LoVo (cell line): Measurements from ENCODE around the gene PHKA2.
"Not testable (repeated sequence)": the region's sequence is repeated elsewhere in the genome, so short reads cannot be mapped to it uniquely, and the experiment has no call there.

ENCODE experiments used
- DNase-seq: peaks from one replicate; pipeline ENCODE4 v3.0.0-alpha.2; 2016; ENCODE audit warnings: low spot score

PHKA2 gene, protein sequence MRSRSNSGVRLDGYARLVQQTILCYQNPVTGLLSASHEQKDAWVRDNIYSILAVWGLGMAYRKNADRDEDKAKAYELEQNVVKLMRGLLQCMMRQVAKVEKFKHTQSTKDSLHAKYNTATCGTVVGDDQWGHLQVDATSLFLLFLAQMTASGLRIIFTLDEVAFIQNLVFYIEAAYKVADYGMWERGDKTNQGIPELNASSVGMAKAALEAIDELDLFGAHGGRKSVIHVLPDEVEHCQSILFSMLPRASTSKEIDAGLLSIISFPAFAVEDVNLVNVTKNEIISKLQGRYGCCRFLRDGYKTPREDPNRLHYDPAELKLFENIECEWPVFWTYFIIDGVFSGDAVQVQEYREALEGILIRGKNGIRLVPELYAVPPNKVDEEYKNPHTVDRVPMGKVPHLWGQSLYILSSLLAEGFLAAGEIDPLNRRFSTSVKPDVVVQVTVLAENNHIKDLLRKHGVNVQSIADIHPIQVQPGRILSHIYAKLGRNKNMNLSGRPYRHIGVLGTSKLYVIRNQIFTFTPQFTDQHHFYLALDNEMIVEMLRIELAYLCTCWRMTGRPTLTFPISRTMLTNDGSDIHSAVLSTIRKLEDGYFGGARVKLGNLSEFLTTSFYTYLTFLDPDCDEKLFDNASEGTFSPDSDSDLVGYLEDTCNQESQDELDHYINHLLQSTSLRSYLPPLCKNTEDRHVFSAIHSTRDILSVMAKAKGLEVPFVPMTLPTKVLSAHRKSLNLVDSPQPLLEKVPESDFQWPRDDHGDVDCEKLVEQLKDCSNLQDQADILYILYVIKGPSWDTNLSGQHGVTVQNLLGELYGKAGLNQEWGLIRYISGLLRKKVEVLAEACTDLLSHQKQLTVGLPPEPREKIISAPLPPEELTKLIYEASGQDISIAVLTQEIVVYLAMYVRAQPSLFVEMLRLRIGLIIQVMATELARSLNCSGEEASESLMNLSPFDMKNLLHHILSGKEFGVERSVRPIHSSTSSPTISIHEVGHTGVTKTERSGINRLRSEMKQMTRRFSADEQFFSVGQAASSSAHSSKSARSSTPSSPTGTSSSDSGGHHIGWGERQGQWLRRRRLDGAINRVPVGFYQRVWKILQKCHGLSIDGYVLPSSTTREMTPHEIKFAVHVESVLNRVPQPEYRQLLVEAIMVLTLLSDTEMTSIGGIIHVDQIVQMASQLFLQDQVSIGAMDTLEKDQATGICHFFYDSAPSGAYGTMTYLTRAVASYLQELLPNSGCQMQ

DNA sequence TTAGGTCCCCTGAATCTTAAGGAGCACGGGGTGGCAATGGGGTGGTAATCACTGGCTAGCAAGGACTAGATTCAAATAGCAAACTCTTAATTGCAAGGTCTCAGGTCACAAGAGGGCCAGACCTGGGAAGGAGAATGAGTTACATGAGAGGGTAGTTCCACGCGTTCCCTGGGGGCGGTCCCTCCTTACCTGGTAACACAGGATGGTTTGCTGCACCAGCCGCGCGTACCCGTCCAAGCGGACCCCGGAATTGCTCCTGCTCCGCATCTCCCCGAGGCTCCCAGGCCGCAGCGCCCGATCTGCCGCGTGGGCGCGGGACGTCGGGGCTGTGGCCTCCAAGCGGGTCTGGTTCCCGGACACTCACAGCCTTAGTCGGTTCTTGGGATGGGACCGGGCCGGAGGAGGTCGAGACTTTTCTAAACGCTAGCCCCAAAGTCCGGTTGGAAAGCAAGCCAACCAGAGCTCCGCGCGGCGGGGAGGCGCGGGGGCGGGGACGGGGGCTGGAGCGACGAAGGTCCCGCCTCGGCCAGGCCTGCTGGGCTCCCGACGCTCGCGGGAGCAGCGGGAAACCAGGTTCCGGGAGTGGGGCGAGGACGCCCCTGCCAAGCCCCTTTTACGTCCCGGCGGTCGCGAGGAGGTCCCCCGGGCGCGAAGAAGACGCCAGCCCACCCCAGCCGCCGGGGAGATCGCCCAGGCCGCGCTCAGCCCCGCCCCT lies at the start of gene PHKA2:
Gene PHKA2 (minus strand): TSS at position 449 of the 715 bp plus-strand sequence. CDS start 182 bp downstream, at position 267.
- DNase-seq: peak; percentile 24

DNA sequence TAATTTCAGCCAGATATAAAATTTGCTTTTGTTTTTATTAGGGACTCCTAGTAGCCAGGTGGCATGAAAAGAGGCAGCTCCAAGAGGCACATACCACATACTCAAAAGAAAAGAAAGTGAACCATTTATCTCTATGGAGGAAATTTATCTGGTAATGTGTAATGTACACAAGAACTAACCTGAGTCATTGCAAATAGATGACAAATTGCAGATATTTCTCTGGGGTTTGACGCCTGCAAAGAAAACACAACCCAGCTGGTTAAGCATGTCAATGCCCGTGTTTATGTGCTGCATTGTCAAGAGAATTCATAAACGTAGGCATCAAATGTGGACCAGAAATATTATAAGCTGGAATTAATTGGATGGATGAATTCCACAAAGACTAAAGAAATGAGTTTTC lies 46.9 kb upstream of the PHKA2 start:
- DNase-seq: no peak

DNA sequence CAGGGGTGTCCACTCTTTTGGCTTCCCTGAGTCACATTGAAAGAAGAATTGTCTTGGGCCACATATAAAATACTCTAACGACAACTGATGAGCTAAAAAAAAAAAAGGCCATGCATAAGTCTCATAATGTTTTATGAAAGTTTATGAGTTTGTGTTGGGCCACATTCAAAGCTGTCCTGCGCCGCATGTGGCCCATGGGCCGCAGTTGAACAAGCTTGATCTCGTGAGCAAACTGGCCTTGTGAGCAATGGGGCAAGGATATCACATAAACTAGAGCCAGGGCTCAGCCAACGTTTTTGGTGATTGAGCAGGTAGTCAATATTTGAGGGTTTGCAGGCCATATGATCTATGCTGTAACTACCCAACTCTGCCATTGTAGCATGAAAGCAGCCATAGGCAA lies 44.6 kb upstream of the PHKA2 start:
- DNase-seq: no peak

DNA sequence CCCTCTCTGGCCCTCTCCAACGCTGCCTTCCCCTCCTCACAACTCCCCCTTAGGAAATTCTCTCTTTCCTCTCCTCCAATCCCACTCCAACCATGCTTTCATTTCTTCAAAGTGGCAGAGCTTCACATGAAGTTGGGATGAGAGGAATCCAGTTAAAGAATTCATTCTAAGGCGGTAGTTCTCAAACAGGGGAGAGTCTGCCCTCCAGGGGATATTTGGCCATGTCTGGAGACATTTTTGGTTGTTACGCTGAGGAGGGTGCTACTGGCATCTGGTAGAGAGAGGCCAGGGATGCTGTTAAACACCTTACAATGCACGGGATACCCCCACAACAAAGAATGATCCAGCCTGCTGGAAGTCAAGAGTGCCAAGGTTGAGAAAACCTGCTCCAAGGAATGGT lies 40.5 kb upstream of the PHKA2 start:
- no peak for DNase-seq

DNA sequence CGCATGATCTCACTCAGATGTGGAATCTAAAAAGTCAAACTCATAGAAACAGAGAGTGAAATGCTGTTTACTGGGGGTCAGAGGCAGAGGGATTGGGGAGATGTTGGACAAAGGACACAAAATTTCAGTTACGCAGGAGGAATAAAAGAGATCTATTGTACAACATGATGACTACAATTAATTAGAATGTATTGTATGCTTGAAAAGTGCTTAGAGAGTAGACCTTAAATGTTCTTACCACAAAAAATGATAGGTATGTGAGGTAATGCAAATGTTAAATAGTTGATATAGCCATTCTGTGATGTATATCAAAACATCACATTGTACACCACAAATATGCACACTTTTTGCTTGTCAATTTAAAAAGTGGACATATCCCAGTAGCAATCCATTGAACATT lies 36.1 kb upstream of the PHKA2 start:
- DNase-seq: no peak

DNA sequence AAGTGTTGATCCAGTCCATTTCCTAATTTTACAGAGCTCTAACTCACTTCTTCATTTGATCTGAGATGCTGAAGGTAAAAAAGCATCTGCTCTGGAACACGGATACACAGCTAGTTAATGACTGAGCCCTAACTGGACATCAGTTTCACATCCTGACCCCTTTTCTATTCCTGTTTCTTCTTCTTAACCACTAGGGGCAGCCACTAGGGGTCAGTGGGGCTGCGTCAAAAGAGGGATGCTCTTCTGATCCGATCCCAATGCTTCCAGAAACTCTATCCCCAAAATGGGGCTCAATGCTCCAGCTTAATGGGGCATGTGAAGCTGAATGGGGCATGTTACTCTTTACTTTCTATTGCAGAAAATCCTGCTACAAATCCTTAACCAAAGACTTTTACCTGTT lies 33.4 kb upstream of the PHKA2 start:
- DNase-seq: peak; percentile 1

DNA sequence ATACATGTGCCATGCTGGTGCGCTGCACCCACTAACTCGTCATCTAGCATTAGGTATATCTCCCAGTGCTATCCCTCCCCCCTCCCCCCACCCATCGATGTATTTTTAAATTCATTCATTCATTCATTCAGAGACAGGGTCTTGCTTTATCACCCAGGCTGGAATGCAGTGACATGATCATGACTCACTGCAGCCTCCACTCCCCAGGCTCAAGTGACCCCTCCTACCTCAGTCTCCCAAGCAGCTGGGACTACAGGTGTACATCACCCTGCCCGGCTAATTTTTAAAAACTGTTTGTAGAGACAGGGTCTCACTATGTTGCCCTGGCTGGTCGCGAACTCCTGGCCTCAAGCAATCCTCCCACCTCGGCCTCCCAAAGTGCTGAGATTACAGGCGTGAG lies 32.7 kb upstream of the PHKA2 start:
- DNase-seq: not testable (repeated sequence)

DNA sequence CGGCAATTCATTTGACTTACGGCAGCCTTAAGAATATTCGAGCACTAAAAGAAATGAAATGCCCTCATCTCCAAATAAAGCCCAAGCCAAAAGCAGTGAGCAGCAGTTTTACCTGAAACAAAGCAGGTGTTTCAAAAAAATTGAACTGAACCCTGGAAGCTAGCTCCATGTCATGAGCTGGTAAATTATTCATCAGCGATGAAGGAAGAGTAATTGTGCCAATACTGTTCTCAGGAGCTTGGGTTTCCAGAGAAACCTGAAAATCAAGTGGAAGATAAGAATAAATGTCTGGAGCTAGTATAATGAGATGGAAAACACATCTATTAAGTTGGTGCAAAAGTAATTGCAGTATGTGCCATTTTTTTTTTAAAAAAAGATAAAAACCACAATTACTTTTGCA lies 24.0 kb upstream of the PHKA2 start:
- no peak for DNase-seq

DNA sequence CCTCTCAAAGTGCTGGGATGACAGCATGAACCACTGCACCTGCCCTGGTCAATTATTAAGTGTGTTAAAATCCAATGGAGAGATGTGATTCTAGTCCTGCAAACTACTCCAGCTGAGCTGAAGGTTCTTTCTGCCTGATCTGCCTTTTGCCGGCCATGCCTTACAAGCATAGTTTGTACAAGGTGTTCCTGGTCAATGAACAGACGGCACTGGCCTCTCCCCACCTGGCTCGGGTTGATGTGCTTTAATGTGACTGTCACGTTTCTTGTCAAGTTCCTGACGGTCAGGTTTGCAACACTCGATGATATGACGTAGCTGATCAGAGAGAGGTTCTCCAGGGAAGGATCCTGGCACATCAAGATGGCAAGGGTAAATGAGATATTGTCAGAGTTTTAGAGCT lies 23.1 kb upstream of the PHKA2 start:
- DNase-seq: no peak

DNA sequence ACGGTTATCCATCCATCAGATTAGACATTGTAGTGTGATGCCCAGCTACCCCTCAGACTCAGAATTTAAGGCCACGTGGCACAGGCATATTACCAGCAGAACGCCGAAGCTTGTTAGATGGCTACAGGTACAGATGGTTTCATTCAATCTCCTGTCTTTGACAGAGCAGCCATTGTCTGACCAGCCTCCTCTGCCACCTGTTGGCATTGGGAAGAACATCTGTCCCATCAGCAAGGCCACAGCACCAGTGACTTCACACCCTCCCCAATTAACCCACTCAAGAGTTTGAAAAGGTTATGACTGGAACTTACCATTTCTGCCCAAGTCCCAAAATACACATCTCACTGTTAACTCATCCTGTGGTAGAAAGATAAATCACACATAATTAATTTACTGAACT lies 22.0 kb upstream of the PHKA2 start:
- DNase-seq: no peak

DNA sequence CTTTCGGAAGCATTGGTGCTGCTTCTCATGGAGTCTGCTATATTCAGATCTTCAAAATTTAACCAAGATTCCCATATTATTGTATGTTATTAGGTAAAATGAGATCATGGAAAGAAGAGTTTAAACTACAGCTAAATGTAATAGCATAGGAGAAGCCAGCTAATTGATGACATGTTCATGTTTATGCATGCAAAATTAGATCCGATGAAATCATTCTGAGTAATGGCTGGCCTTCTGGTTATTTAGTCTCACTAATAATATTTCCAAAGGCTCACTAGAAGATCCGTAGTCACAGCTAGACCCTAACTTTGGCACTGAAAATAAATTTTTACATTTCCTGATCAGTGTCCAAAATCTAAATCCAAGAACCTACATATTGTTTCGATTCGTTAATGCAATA lies 19.8 kb upstream of the PHKA2 start:
- DNase-seq: no peak

DNA sequence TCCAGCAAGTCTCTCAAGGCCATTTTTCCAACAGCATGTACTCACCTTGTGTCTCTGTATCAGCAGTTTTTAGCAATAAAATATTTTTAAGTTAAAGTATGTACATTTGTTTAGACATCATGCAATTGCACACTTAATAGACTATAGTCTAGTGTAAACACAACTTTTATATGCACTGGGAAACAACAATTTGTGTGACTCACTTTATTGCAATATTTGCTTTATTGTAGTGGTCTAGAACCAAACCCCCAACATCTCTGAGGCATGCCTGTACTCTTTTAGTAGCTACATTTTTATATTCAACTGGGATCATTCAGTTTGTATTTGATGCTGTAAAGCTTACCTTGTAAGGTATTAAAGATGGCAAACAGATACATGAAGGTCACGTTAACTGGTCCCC lies 14.7 kb upstream of the PHKA2 start:
- no peak for DNase-seq

DNA sequence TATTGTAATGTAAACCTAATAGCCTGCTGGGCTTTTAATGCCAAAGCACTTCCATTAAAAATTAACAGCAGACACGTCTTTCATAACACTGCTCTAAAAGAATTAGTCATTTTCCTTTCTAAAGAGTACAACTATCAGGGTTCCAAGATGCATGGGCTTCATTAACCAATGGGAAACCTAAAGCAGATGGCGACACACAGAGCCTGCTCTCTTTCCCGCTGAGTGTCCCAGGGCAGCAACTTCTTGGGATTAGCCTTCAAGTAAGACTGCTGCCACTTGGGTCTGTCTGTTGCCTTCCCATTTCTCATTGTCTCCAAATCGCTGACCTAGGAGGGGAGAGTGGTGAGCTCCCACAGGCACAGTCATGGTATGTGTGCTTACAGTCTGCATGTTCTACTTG lies 14.0 kb upstream of the PHKA2 start:
- DNase-seq: no peak

DNA sequence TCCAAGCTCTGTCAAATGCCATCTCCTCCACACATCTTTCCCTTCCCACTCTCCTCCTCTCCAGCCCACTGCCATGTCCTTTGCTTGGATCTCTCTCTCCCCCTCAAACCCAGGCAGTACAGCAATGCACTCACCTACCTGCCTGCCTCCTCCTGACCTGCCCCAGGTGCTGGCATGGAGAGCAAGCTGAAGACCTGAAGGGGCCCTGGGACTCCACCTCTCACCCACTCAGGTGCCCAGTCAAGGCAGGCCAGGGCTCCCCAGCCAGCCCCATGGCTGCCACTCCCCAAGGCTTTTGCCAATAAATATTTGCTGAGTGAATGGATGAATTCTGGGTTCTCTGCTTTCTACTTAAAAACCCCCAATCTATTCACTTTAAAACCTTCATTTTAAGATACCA lies 12.6 kb upstream of the PHKA2 start:
- no peak for DNase-seq

DNA sequence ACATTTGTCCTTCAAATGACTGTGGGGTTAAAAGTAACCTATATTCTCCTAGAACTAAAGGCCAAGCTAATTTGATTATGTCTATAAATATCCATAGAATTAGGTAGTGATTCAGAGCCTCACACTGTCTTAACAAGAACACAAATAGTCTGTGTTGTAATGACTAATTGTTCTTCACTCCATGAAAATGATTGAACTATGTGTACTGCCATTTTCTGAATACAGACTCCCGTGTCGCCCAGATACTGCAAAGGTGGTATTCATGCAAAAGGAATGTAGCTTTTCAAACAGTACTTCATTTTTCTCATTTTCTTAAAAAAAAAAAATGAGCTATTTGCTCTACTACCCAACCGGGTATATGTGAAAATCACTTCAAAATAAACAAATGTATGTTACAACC lies 11.3 kb upstream of the PHKA2 start:
- no peak for DNase-seq

DNA sequence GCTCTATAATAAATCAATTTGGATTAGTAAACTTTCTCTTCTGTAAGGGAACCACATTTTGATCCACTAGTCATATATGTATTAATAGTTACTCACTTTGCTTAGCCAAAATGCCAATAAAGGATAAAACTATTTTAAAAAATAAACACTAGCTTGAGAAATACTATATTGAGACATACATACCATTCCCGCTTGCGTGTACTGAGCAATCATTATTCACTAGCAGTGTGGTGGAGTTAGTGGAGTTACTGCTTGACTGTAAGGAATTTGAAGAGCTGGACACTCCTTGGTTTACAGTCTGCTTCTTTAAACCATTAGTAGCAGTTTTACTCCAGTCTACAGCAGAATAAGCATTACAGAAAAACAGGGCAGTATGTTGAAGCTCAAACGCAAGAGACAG lies 10.8 kb upstream of the PHKA2 start:
- DNase-seq: no peak

DNA sequence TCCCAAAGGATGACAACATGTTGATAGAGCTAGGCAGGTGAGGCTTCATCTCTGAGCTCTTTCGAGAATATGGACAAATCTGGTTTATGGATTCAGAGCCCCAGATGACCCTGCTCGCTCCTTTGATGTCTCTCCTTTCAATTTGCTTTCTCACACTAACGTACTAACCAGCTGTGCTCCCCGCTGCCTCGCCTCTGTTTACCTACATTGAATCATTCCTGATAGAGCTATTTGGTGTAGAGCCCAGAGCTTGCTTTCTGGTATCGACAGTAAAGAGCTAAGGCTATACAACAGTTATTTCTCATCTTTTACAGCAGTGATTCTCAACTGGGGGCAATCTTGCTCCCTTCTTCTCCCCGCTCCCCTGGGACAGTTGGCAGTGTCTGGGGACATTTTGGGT lies 8.9 kb upstream of the PHKA2 start:
- DNase-seq: no peak

DNA sequence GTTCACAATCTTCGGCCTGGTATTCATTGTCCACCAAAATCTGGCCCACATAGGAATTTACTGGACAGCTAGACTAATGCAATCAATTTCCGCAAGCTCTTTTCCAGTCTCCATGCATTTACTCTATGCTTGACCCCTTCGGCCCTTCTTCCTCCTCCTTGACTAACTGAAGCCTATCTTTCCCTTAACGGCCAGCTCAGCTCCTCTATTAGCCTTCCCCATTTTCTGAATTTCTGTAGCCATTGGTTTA lies 1.2 kb upstream of the PHKA2 start:
- no peak for DNase-seq

DNA sequence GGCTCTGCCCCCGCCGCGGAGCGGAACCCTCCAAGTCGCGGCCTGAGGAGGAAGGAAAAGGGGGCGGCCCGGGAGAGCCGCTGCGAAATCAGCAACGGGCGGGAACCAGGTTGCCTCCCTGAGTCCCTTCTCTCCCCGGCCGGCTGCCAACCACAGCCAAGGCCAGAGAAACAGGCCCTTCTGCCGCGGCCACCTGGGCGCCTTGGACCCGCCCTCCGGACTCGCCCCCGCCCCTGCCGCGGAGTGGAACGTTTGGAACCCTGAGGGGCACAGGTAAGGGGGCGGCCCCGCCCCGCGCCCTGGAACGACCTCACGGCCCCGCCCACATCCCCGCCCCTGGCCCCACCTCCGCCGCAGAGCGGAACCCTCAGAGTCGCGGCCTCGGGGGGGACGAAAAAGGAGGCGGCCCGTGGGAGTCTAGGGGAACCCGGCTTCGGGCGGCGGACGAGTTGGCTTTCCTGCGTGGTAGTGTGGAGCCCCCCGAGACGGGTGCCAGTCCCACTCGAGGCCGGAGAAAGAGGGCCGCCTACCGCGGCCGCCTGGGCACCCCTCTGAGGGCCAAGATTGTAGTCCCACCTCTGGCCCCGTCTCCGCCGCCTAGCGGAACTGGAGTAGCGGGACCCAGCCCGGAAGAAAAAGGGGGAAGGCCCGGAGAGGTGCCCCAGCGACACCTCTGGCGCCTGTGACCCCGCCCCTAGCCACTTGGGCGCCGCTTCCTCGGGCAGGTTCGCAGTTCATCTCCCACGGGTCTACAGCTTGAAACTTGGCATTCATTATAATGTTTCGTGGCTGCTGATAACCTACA lies 669 bp upstream of the PHKA2 start:
- DNase-seq: peak; percentile 74

DNA sequence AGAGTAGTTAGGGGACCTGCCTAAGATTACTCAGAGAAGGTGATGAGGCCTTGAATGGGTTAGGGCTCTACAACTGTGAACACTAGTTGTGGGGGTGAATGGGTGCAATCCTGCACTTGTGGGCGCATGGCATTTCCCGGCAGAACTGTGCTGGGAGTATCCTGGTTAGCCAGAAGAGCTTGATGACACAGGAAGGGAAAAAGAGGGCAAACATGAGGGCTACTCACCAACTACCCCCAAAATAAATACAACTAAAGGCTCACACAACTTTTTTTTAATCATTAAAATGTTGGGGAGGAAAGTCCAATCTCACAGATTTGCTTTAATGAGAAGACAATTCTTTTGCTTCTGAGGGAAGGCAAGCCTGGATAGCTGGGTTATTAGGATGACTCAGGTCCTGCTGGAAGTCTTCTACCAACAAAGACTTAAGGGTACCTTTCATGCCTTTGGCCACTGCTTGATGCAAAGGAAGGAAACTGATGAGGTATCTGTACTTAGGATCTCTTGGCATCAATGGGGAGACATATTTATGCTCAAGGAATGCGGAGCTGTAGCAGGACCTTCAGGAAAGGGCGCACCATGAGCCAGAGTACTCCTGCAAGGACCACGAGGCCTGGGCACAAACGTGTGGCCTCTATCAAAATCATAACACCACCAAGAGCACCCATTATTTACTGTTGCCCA lies 2.6 kb downstream of the PHKA2 start:
- no peak for DNase-seq

DNA sequence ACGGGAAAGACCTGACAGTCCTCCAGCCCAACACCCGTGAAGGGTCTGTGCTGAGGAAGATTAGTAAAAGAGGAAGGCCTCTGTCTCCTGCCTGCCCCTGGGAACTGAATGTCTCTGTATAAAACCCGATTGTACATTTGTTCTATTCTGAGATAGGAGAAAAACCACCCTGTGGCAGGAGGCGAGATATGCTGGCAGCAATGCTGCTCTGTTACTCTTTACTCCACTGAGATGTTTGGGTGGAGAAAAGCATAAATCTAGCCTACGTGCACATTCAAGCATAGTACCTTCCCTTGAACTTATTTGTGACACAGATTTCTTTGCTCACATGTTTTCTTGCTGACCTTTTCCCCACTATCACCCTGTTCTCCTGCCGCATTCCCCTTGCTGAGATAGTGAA lies 3.7 kb downstream of the PHKA2 start:
- DNase-seq: not testable (repeated sequence)
